Measurements from ENCODE around the gene STXBP4.
A peak's percentile ranks its signal among the peaks of the same experiment; 100 is the strongest.
"Not testable (repeated sequence)": the region's sequence is repeated elsewhere in the genome, so short reads cannot be mapped to it uniquely, and the experiment has no call there.

Gene STXBP4

DNA sequence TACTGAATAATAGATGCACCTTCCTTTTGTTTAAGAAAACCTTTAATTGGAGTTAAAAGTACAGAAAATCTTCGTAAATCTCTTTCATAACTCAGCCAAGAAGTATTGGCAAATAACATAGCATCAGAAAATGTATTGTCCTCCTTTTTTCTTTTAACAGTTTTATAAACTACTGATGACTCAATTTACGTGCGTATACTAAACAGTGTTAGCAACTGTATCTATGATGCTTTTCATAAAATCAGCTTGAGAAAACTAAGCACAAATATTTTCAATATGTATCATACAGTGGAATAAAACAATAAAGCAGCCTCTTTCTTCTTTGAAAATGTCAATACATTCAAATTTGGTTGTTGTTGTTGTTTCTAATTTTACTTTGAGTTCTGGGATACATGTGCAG lies 88.6 kb downstream of the STXBP4 start:
- DNase-seq, result no peak

DNA sequence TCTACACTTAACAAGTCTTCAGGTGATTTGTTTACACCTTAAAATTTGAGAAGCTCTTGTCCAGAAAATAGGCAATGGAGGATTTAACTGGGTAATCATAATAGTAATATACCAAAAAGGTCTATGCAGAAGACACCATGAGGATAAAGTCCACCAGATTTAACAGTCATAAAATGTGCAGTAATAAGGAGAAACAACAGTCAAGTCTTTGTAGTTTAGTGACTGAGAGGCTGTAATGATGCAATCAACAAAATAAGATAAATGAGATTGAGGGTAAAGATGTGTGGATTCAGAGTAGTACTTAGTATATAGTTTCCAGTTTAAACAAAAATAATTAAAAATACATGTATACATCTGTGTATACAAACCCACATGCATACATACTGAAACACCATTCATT lies 91.2 kb downstream of the STXBP4 start:
- no peak for DNase-seq

DNA sequence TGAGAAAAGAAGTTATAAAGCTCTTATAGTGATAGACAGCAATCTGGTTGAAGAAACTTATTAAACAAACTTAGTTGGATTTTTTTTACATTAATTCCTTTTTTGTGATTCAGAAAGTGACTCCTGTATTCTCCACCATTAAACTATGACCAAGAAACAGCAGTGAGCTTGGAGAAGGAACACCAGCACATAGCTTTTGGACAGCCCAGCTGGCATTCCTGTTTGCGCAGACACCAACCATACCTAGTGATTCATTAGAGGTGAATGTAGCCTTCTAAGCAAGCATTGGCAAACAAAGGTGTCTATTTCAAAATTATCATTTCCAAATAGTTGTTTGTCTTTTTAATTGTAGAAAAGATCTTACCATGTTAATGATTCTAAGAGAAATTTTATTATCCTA lies 94.4 kb downstream of the STXBP4 start:
- DNase-seq, result no peak

DNA sequence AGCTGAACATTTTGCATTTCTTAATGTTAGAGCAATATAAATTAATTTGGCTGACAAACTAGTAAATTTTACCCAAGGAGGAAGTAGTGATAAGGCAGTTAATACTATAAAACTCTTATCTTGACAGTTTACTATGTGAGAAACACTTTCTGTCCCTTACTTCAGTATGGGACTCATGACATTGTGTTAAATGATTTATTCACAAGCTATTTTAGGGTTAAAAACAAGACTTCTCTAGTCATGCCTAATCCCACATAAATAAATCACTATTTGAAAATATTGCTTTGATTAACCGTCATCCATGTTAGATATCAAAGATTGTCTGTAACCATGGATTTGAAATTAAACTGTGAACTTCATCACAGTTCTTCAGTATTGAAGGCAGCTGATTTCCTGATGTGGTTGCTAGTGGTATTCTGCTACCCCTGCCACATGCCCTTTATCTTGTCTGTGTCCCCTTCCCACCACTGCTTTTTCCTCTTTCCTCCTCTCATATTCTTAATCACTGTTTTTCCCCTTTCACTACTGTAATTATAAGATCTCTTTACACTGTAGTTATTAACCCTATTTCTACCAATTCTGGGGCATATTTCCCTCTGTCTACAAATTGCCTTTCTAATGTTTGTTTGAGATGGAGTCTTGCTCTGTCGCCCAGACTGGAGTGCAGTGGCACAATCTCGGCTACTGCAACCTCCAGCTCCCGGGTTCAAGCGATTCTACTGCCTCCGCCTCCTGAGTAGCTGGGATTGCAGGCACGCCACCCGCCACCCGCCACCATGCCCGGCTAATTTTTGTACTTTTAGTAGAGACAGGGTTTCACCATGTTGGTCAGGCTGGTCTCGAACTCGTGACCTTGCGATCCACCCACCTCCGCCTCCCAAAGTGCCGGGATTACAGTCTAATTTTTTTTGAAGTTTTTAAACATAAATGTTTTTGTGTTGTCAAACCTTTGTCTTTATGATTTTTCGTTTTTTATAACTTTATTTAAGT lies 95.6 kb downstream of the STXBP4 start:
- no peak for DNase-seq

DNA sequence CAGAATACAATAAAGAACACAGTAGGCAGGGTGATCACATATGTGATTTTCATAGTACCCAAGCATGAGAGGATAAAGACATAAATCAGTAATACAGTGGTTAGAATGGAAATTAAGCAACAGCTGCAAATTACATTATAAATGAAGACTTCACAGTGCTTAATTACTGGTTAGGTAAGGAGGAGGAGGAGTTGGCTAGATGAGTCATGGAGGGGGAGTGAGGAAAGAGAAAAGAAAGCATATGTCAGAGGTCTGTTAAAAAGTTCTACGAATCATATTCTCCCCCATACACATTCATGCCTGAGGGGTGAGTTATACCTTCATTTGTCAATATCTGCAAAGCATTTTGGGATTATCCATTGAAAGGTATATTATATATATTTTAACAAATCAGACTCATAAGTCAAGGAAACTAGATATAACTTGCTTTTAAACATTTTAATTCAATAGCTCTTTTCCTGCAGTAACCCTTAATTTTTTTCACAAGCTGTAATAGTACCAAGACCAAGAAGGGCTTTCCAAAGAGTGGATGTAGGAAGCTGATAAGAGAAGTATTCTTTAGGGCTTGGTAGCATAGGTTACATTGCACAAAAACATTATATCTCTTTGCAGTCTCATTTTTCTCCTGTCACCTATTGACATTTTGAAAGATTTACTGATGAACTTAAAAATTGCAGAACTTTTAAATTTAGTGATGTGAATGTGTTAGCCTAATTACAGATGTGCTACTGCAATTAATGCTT lies 99.3 kb downstream of the STXBP4 start:
- DNase-seq, result no peak

DNA sequence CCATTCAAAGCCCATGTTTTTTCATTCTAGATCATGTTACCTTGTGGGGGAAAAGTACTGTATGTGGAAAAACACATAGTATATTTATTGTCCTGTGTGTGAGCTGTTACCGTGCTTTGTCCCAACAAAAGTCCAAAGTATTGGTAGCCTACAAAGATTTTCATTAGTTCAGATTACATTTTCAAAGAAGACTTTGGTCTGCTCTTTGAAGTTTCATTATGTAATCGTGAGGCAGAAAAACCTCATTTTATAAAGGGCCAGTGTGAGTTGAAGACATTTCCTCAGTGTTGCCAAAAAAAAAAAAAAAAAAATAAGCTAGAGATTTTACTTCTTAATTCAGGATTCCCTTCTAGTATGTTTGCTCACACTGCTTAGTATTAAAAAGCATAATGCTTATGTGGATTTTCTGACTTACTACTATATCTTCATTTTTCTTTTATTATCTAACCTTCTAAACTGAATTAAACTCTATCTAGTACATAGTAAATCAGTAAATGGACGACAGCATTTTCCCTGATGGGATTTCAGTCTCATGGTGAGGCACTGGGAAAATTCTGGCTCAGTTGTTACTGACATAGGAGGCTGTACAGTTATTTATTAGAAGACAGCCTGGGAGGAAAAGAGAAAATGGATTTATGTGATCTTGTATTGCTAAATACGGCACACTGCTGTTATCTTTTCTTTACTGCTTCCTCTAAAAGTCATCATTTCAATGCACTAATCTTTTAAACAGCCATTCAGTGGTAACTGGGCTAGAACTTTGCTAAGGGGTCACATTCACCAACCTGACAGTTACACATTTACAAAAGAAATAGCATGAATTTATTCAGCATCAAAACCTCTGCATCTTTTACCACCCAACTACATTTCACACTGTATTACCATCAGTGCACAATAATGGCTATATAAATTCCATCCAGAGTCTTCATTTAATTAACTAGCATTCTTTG lies 100.6 kb downstream of the STXBP4 start:
- no peak for DNase-seq

DNA sequence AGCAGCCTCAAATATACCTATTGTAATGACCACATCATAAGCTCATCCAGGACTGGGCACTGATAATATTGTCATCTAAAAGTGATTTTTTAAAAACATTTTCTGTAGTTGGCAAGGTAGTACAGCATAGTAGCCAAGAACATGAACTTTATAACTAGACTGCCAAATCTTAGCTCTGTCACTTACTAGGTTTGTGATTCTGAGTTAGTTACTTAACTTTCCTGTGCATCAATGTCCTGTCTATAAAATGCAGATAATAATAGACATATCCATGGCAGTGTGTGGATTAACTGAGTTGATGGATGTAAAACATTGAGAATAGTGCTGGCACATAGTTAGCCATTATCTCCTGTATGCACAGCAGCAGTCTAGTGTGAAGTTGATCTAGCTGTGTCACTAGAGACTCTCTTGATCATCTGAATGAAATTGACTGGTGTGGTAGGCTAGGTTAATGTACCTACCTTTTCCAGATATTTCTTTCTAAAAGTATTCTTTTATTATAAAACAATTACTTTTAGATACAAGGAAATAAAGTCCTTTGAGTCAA lies 101.5 kb downstream of the STXBP4 start:
- DNase-seq, result no peak

DNA sequence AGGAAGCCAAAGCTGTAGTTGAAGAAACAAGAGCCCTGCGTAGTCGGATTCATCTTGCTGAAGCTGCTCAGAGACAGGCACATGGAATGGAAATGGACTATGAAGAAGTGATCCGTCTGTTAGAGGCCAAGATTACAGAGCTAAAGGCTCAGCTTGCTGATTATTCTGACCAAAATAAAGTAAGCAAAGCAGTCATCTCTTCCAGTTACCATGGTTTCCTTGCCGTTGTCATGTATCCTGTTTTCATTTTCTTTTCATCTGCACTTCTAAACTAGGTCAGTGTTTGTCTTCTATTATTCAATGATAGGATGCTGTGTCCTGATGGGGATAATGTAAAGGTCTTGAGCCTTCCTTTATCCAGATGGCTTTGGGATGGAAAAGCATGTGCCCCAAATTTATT lies 104.3 kb downstream of the STXBP4 start:
- DNase-seq, result no peak

DNA sequence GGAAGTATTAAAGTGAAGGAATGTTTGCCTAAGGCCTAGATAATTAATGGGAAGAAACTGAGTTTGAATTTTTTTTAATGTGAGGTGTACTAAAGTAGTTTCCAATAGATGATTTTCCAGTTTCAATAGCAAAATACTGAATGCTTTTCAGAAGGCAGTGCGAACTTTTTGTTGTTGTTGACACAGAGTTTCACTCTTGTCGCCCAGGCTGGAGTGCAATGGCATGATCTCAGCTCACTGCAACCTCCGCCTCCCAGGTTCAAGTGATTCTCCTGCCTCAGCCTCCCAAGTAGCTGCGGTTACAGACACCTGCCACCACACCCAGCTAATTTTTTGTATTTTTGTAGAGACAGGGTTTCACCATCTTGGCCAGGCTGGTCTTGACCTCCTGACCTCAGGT lies 104.9 kb downstream of the STXBP4 start:
- DNase-seq, result not testable (repeated sequence)

DNA sequence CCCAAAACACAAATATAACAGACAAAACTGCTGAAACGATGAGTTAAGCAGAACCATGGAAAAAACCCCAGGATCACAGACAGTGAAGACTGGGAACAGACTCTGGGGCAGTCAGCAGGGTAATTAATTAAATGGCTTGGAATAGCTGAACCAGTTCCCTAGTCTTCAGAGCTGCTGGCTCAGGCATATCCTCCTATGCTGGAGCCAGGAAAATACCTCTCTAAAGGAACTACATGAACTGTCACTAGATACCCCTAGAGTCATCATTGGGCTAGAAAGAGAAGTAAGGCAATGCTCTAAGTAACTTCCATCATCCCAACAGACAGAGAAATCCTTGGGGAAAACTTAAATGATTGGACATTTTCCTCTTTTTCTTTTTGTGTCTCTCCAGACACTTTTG lies 113.0 kb downstream of the STXBP4 start:
- DNase-seq, result no peak

DNA sequence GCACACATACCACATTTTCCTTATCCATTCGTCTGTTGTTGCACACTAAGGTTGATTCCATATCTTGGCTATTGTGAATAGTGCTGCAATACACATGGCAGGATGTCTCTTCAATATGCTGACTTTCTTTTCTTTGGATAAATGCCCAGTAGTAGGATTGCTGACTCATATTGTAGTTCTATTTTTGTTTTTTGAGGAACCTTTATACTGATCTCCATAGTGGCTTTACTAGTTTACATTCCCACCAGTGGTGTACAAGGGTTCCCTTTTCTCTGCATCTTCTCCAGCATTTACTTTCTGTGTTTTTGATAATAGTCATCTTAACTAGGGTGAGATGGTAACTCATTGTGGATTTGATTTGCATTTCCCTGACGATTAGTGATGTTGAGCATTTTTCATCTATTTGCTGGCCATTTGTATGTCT lies 118.1 kb downstream of the STXBP4 start:
- DNase-seq, result no peak

DNA sequence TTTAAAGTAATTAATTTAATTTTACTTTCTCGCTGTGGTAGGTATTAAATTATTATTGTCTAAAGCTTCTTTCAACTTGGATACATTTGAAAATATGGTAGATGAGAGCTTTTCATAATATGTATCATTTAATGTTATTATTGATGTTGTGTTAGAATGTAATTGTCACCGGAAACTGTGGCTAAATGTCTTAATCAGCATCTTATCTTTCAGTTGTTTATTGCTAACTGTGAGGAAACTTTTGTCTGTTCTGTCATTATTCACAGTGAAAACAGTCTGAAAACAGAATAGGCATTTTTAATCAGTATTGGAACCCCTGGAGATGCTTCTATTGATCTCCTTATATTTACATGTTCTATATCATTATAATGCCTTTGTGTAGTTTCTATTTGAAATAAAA lies 120.7 kb downstream of the STXBP4 start:
- DNase-seq, result no peak

DNA sequence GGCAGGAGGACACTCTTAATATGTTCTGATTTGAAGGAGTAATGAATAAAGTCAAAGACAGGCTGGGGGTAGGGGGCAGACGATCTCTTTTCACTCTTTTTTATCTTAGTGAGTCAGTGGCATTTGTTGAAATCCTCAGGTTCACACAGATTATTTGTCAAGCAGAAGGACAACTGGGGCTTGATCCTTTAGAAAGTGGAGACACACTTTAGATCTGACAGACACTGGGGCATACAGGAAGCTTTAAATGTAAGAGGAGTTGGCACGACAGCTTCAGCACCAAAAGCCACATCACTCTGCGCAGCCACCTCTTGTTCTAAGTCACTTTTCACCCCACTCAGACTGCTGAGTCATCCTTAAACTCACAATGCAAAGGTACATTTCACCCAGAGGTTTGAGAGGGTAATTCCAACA lies 121.5 kb downstream of the STXBP4 start:
- DNase-seq, result peak; percentile 41

DNA sequence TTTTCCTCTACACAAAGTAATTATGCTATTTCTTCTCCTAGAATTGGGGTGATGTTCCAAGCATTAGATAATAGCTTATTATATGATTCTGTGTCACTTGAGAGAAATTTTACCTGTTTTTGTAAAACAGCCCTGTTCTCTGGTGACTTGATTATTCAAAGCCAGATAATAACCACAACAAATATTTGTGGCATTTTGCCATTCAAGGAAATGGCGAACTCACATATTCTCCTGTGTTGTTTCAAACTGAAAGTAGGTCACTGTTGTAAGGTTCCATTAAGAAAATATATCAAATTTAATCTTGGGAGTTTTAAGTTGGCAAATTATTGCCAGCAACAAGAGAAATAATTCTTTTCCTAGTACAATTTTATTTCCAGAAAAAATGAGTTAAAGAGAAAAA lies 124.8 kb downstream of the STXBP4 start:
- no peak for DNase-seq

DNA sequence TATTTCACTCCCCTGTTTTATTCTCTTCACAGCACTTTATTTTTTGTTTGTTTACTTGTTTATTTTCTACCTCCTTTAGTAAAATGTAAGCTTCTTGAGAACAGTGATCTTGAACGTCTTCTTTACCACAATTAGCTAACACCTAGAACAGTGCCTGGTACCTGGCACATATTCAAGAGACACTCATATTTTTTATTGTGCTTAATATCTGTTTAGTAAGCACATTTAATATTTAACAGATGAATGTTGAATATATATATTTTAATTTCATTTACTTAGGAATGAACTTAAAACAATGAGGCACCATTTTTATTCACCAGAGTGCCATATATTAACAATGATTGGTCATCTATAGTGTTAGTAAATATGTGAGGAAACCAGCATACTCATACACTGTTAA lies 130.2 kb downstream of the STXBP4 start:
- no peak for DNase-seq

DNA sequence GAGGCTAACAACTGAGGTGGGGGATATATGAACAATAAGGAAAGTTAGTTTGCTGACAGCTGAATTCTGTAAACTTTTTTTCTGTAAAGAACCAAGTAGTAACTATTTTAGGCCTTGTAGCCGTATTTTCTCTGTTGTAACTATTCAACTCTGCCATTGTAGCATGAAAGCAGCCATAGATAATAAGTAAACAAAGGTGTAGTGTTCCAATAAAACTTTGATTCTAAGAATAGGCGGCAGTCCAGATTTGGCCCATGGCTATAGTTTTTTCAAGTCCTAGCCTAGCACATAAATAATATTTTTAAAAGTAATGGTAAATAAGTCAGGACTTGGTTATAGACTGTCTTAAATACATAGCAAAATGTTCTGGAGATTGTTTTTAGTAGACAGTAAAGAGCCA lies 142.0 kb downstream of the STXBP4 start:
- DNase-seq, result no peak

DNA sequence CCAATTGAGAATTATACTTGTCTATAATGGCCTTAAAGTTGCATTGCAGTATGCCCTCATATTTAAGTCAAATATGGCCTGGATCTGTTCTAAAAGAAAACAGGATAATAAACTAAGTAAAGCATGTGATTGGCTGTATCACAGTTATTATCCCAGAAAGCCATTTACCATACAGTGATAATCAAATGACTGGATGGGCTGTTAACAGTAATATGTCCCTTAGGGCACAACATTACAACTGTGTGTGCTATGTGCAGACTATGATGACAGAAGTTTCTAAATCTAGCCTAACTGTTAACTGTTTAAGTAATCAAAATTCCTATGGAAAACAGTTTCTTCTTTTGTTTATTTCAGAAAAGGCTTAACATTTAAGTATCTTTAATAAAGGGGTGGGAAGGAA lies 145.7 kb downstream of the STXBP4 start:
- DNase-seq, result no peak

DNA sequence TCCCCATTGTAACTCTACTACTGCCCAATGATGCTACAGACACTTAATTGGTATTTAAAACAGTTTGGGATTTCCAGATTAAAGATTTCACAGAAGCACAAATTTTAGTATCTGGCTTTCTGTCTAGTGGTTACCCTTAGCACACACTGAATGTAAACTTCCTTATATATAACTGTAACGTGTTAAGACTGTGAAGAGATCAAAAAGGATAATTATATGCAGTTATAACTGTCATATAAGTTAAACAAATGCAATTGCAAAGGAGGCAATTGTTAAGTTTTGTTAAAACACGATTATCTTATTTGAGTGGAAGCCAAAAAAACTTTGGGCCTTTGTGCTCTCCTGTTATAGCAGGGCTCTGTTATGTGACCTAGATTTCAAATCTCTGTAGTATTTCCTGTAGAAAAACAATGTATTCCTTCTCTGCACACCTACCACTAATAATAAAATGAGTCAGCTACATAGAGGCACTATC lies 147.9 kb downstream of the STXBP4 start:
- DNase-seq, result no peak

DNA sequence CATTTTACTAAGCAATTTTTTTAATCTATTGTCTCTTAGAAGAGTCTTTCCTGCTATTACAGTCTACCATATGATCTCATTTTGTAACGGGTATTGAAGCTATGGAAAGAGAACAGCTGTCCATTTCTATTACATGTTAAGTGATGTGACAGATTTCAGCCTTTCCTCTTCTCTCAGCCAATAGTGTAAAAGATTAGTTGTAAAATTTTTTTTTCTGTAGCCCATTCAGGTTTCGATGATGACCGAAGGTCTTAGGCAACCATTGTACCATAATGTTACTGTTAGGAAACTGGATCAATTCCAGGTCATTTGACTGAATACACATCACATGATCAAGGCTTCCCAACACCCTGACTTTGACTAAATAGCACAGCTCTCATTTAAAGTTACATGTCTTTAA lies 148.6 kb downstream of the STXBP4 start:
- DNase-seq, result no peak

DNA sequence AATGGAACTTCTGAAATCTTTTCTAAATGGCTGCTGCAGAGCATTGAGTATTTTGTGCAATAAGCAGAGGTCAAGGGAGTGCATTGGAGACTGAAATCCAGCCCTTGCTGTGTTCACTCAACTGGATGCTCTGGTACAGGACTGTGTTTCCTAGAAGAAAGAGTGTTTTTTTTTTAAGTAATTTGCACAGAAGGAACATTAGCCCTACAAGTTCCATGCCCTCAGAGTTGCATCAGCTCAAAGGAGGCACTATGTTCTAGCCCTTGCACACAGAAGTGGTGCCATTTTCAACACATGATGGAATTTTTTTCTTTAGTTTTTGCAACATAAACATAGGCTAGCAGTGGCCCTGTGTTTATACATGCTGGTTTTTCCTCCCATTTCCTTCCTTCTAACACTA lies 152.1 kb downstream of the STXBP4 start:
- DNase-seq, result no peak

DNA sequence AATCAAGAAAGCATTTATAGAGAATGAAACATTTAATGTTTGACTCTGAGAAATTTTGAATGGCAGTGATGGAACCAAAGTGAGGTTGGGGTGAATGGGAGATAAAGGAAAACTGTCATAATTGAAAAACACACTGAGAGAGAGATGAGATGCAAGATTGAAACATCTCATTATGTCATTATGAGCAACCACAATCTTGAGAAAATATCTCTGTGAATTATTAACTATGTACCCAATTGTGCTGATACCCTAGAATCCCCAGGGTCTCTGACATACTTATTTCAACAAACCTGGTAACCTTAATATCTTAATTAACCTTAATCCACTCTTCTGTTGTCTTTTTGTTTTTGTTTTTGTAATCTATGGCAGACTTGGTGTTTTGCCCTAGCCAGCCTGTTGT lies 152.7 kb downstream of the STXBP4 start:
- DNase-seq, result no peak

DNA sequence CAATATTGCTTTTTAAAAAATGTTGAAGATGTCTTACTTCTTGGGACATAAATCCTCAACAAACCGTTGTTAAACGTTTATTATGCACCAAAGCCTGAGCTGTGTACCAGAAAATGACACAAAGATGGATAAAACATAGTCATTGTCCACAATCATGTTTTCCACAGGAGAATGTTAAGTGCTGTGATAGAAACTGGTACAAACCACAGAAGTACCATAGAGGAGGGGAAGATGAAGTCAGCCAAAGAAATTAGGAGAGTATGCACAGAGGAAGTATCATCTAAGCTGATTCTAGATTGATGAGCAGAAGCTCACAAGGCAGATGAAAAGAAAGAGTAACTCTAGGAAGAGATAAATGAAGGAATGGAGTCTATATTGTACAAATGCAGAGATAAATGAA lies 153.5 kb downstream of the STXBP4 start:
- DNase-seq, result no peak

Measured in NCI-H510A (cell line).